T-helper 1 cell (primary cell): ENCODE results near the gene CREB5.
A peak's percentile ranks its signal among the peaks of the same experiment; 100 is the strongest.
"Not testable (repeated sequence)": the region's sequence is repeated elsewhere in the genome, so short reads cannot be mapped to it uniquely, and the experiment has no call there.

ENCODE experiments used
- DNase-seq, 5 donors: peaks; one replicate each; pipeline ENCODE4 v3.0.0-alpha.2; 2012 to 2020
- total RNA-seq, 4 donors: gene quantifications; one replicate each; lab custom pipeline; 2026; lab: John Stamatoyannopoulos, UW

CREB5 gene
- 0 to 0.27 (median 0.15) reads per million in 4 donors for total RNA-seq

GRCh38 chr7:28411876-28412662 is at the start of gene CREB5:
Gene CREB5, plus strand, starts transcription at chr7:28412518. Its CDS starts 397 bp downstream, at chr7:28412915.
- no peak for DNase-seq

- no peak for DNase-seq
These were observed 49.5 kb upstream of the CREB5 start for GRCh38 chr7:28362812-28363211.

GRCh38 chr7:28364082-28364481 is 48.2 kb upstream of the CREB5 start:
- DNase-seq: no peak

GRCh38 chr7:28369523-28369922 is 42.8 kb upstream of the CREB5 start:
- DNase-seq: no peak

- DNase-seq: no peak
These were observed 40.5 kb upstream of the CREB5 start for GRCh38 chr7:28371846-28372245.

- no peak for DNase-seq
These were observed 38.3 kb upstream of the CREB5 start for GRCh38 chr7:28373990-28374389.

GRCh38 chr7:28375729-28376128 is 36.6 kb upstream of the CREB5 start:
- no peak for DNase-seq

- DNase-seq: no peak
These were observed 35.7 kb upstream of the CREB5 start for GRCh38 chr7:28376634-28377033.

GRCh38 chr7:28378574-28379149 is 33.7 kb upstream of the CREB5 start:
- DNase-seq: no peak

- DNase-seq: no peak
These were observed 30.9 kb upstream of the CREB5 start for GRCh38 chr7:28381466-28381865.

GRCh38 chr7:28382144-28382543 is 30.2 kb upstream of the CREB5 start:
- DNase-seq: no peak

- DNase-seq: no peak
These were observed 28.3 kb upstream of the CREB5 start for GRCh38 chr7:28383975-28384374.

GRCh38 chr7:28389504-28390395 is 22.6 kb upstream of the CREB5 start:
- DNase-seq: peak in 1 of 5 donors; percentile 32

GRCh38 chr7:28390426-28390825 is 21.9 kb upstream of the CREB5 start:
- no peak for DNase-seq

- no peak for DNase-seq
These were observed 20.0 kb upstream of the CREB5 start for GRCh38 chr7:28392289-28392688.

- no peak for DNase-seq
These were observed 16.9 kb upstream of the CREB5 start for GRCh38 chr7:28395404-28395803.

GRCh38 chr7:28395831-28396230 is 16.5 kb upstream of the CREB5 start:
- DNase-seq: no peak

GRCh38 chr7:28397141-28397540 is 15.2 kb upstream of the CREB5 start:
- no peak for DNase-seq

GRCh38 chr7:28400838-28401360 is 11.4 kb upstream of the CREB5 start:
- DNase-seq: no peak

GRCh38 chr7:28401567-28401966 is 10.8 kb upstream of the CREB5 start:
- DNase-seq: not testable (repeated sequence)

GRCh38 chr7:28405662-28406061 is 6.7 kb upstream of the CREB5 start:
- no peak for DNase-seq

- no peak for DNase-seq
These were observed 6.1 kb upstream of the CREB5 start for GRCh38 chr7:28406192-28406591.

GRCh38 chr7:28407651-28408050 is 4.7 kb upstream of the CREB5 start:
- no peak for DNase-seq
